CD4-positive, alpha-beta T cell treated with Interferon gamma for 1 hour (primary cell): ENCODE data around the gene CTBS.

ENCODE experiments used
- DNase-seq: peaks from one replicate; pipeline ENCODE4 v3.0.0-alpha.2; 2020

Gene CTBS

DNA sequence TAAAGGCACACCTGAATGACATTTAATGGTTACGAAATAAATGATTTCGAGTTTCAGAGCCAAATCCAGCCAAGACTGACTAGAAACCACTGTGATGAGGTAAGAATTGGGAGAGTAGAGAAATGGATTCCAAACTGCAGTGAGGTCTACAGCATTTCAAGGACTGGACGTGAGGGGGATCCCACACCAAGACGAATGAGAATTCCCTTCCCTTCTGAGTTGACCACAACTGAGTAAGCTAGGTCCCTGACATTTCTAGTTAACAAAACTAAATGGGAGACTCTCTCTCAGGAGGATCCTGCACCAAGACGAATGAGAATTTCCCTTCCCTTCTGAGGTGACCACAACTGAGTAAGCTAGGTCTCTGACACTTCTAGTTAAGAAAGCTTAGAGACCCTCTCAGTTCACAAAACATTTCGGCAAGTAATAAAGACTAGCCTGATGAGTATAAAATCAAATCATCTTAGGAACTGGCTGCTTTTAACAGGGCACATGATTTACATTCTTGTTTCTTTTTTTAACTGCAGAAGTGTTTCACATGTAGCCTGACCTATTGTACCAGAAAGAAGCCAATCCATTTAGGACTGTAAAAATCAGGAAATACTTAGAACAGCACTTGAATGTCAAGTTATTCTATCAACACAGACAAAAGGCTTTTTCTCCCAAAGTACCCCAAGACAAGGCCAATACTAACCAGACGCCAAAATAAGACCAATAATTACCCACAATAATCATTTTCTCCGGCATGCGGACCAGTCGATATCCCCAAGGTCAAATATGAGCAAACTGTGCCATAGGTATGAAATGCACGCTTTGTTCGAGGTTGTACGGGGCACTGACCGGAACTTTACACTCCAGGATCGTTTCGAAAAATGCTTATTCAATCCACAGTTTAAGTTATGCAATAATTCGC is 69.4 kb downstream of the CTBS start:
- no peak for DNase-seq

- no peak for DNase-seq
Measured at GRCh38 chr1:84502927-84503326, 71.3 kb downstream of the CTBS start.
